Kidney epithelial cell (primary cell): ENCODE results near the gene KIF22. TPM values are rescaled to one million over a fixed set of nuclear protein-coding genes. Genes with fewer than 3 reads are reported as not detected.

Source experiments
- DNase-seq: peaks from one replicate; pipeline ENCODE4 v3.0.0-alpha.2; 2010; ENCODE audit warnings: low read depth
- H3K27me3 ChIP-seq: 2 replicates; pipeline ENCODE4 v1.6.0; 2011; ENCODE audit warnings: low read length; ENCODE audit not compliant: control insufficient read depth, insufficient read depth
- H3K36me3 ChIP-seq: 2 replicates; pipeline ENCODE4 v1.5.1; 2011; ENCODE audit warnings: low read length; ENCODE audit not compliant: control insufficient read depth, insufficient read depth
- H3K4me3 ChIP-seq: 2 replicates; pipeline ENCODE4 v1.5.1; 2011; ENCODE audit warnings: low read depth, mild to moderate bottlenecking, control low read depth, low read length
- CTCF ChIP-seq: IDR thresholded peaks from 2 replicates; pipeline ENCODE4 v1.5.1; 2011; ENCODE audit warnings: mild to moderate bottlenecking, moderate library complexity, low read length, control low read depth, inconsistent platforms; ENCODE audit not compliant: insufficient read depth, poor library complexity, severe bottlenecking
- total RNA-seq: library from RNA; depleted of rRNA; stranded (reverse); fragments of >200 nt; gene quantifications from 2 replicates; pipeline ENCODE4 v1.2.3, GENCODE V29; 2015

The KIF22 gene
- total RNA-seq, 1 donor from 2014 or later = 24.2 TPM

GRCh38 chr16:29842732-29843346, 52.3 kb downstream of the KIF22 start:
- no peaks in the 10 kb centered on the region for H3K27me3 ChIP-seq
- no peak for DNase-seq
- no peak overlapping the region for H3K4me3 ChIP-seq
- peaks cover 4% of the 10 kb centered on the region for H3K36me3 ChIP-seq
- no peak for TF ChIP-seq CTCF

- TF ChIP-seq CTCF = no peak
- no peak for DNase-seq
- Histone ChIP-seq H3K4me3 (no peak overlapping the region), H3K36me3 (peaks cover 4% of the 10 kb centered on the region), H3K27me3 (no peaks in the 10 kb centered on the region)
These were observed 53.4 kb downstream of the KIF22 start for GRCh38 chr16:29843931-29844330.

GRCh38 chr16:29844575-29845331, 54.2 kb downstream of the KIF22 start:
- DNase-seq = no peak
- TF ChIP-seq CTCF = no peak
- peaks cover 4% of the 10 kb centered on the region for H3K36me3 ChIP-seq
- H3K27me3 ChIP-seq = no peaks in the 10 kb centered on the region
- no peak overlapping the region for H3K4me3 ChIP-seq

GRCh38 chr16:29845656-29846055, 55.1 kb downstream of the KIF22 start:
- no peak for DNase-seq
- peaks cover 4% of the 10 kb centered on the region for H3K36me3 ChIP-seq

DNA sequence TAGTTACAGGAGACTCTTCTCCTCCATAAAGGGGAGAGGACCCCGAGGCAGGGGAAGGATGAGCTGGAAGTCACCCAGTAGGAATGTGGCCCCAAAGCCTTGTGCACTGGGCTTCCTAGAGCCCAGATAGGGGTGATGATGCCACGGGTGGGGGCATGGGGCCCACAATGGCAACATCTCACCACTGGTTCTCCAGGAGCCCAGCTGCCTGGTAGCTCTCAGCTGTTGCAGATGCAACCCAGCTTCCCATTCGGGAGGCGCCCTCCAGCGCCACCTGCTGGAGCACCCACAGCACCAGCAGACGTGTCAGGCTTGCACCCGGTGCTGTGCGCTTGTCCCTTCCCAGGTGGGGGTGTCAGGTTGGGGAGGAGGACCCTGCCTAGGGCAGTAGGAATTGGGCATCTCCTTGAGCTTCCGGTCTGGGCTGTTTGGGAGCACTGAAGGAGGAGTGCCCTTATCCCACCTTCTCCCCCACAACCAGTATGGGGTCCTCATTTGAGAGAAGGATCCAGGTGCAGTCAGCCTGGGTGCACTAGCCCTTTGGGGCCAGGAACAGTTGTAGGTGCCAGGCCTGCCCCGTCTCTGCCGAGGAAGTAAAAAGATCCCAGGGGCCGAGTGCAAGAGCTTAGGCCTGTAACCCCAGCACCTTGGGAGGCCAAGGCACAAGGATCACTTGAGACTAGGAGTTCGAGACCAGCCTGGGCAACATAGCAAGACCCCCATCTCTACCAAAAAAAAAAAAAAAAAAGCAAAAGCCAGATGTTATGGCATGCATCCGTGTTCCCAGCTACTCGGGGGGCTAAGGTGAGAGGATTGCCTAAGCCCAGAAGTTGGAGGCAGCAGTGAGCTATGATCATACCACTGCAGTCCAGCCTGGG, 58.1 kb downstream of the KIF22 start:
- H3K4me3 ChIP-seq = no peak overlapping the region
- H3K27me3 ChIP-seq = no peaks in the 10 kb centered on the region
- H3K36me3 ChIP-seq = no peaks in the 10 kb centered on the region
- no peak for DNase-seq
- peak; percentile 93 for TF ChIP-seq CTCF

More at GRCh38 chr16:29845656-29846055, 55.1 kb downstream of the KIF22 start:
- no peak for TF ChIP-seq CTCF
- Histone ChIP-seq H3K4me3 (no peak overlapping the region), H3K27me3 (no peaks in the 10 kb centered on the region)
